Sigmoid colon (tissue), 3 donors: Measurements from ENCODE around the gene CXorf58.

Experiments
- CTCF ChIP-seq, 4 experiments: fragments of 450-650 bp in 3 of 4; fragments of 200-600 bp in 1 of 4; IDR thresholded peaks; one replicate each; pipeline ENCODE4 v1.5.1; 2016 to 2019; ENCODE audit warnings: antibody characterized with exemption in 4 of 4, mild to moderate bottlenecking in 3 of 4, moderate library complexity in 2 of 4
- POLR2A ChIP-seq, 2 donors: fragments of 450-650 bp; IDR thresholded peaks; one replicate each; pipeline ENCODE4 v1.6.1; 2016; ENCODE audit warnings: antibody characterized with exemption in 2 of 2, mild to moderate bottlenecking in 2 of 2, moderate library complexity in 2 of 2

GRCh38 chrX:23952391-23952790, 44.6 kb downstream of the CXorf58 start:
- TF ChIP-seq CTCF (IDR thresholded peaks at IDR 0.05) (no peak), POLR2A (IDR thresholded peaks at IDR 0.05) (no peak)
